ENCODE data around the gene OSBP2.
"Not testable (repeated sequence)": the region's sequence is repeated elsewhere in the genome, so short reads cannot be mapped to it uniquely, and the experiment has no call there.

The OSBP2 gene

DNA sequence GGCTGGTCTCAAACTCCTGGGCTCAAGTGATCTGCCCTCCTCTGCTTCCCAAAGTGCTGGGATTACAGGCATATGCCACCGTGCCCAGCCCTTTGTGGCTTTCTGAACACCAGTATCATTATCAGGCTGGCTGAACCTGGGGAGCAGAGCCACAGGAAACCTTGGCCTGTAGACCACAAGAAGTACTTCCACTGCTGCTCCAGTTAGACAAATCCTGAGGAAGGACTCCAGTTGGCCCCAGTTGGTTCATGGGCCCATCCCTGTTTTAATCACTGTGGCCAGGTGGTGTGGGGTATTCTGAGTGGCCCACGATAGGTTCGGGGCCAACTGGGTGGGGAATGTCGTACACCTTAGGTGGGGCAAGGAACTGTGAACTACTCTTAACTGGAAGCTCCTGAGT lies 21.5 kb upstream of the OSBP2 start:
- no peak for DNase-seq
- intact Hi-C loops (cut with DNase I): no loop called here

DNA sequence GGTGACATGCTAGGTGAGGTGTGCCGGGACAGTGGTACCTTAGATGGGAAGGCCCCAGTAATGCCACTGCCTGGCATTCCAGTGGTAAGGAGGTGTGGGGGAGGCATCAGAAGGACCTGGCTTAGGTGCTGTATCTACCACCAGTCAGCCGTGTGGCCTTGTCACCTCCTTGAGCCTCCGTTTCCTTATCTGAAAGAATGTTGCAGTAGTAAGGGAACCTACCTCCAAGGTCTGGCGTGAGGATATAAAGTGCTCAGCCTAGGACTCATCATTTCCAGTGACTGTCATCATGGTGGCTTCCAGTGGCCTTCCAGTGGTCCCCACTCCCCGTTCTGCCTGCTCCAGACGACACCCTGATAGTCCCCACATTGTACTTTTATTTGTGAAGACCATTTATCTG lies 20.2 kb upstream of the OSBP2 start:
- intact Hi-C loops (cut with DNase I): no loop called here
- no peak for DNase-seq

DNA sequence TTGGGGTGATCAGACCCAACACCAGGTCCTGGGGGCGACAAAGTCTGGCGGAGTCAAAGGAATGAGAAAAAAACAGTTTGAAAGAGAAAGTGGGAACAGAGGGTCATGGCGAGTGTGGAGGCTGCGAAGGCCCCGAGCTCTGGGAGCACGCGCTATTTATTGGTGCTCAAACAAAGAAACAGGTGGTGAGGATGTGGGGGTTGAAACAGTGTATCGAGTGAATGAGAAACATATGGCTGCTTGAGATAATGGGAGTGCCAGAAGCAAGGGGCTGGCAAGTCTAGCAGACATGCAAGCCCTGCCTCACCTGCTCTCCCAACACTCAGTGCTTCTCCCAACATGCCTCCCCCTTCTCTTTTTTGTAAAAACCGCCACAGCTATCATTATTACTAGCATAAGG lies 19.2 kb upstream of the OSBP2 start:
- intact Hi-C loops (cut with DNase I): no loop called here

DNA sequence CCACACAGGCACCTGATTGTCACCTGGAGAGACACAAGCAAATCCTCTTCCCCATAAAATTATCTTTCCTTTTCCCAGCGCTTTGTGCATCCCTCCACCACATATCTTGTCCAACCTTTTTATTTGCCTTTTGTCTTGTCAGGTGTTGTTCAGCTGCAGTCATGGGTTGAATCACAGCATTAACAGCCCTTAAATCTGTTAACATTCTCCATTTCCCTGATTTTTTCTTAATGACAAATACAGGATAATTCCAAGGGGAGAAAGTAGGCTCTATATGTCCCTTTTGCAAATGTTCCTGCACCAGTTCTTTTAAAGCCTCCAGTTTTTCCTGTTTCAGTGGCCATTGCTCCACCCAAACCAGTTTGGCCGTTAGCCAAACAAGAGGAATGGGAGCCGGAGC lies 18.1 kb upstream of the OSBP2 start:
- DNase-seq; intact Hi-C loops (cut with DNase I): not testable (repeated sequence)

More for the DNA sequence above, 19.2 kb upstream of the OSBP2 start:
- no peak for DNase-seq

DNA sequence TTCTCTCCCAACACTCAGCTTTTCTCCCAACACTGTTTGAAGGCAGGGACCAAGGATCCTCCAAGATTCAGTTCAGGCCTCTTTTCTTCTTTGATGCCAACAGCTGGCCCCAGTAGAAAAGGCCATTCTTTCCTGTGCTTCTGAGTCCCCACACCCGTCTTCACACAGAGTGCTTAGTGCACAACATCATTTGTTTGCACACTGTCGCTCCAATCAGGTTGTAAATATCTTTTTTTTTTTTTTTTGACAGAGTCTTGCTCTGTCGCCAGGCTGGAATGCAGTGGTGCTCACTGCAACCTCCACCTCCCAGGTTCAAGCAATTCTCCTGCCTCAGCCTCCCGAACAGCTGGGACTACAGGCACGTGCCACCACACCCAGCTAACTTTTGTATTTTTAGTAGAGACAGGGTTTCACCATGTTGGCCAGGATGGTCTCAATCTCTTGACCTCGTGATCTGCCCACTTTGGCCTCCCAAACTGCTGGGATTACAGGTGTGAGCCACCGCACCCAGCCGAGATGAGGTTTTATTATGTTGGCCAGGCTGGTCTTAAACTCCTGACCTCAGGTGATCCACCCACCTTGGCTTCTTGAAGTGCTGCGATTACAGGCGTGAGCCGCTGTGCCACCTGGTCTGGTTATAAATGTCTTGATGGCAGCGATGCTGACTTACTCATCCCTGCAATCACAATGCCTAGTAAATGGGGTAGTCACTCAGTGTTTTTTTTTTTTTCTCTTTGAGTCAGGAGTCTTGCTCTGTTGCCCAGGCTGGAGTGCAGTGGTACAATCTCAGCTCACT lies 14.6 kb upstream of the OSBP2 start:
- intact Hi-C loops (cut with DNase I); DNase-seq: not testable (repeated sequence)

DNA sequence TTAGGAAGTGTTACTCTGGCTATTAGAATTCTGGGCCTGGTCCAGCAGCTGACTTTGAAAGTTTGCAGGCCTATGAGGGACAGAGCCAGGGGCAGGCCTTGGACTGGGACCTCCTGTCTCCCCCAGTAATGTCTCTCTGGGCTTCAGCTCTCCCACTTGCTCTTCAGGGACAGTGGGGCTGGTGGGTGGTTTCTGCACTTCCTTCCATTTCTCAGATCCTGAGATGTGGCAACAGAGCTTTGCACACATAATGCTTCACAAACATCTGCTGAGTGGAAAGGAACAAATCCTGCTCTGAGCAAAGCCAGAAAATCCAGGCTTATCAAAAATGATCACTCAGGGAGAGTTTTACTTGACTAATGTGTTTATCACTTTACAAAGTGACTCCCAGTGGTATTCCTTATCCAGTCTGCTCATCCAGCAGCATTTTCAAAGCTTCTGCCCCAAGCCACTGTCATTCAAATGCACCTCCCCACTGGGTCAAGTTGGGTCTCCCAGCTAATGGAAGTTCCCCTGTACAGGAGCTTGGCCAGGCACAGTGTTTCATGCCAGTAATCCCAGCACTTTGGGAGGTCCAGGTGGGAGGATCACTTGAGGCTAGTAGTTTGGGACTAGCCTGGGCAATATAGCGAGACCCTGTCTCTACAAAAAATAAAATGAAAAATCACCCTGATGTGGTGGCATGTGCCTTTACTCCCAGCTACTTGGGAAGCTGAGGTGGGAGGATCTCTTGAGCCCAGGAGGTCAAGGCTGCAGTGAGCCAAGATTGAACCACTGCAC lies 13.5 kb upstream of the OSBP2 start:
- DNase-seq: peak in 5 of 42 donors; percentile 11 to 21 (median 16)
- intact Hi-C loops (cut with DNase I): no loop called here

DNA sequence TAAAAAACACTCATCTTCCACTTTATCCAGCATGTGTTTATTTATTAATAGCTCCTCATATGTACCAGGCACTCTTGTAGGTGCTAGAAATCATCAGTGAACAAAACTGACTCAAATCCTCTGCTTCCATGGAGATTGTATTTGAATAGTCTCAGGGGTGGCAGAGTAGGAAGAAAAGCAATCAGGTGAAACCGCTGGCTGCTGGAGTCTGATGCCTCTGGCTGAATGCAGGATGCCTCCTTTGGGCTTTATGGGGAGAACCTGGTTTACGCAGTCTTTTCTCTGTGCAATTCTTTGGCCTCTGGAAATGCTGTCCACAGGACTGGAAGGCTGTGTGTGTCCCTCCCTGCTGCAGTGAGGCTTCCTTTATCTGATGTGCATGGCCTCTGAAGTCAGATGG lies 12.8 kb upstream of the OSBP2 start:
- intact Hi-C loops (cut with DNase I): no loop called here
- DNase-seq: peak in 13 of 42 donors; percentile 16 to 68 (median 43)

DNA sequence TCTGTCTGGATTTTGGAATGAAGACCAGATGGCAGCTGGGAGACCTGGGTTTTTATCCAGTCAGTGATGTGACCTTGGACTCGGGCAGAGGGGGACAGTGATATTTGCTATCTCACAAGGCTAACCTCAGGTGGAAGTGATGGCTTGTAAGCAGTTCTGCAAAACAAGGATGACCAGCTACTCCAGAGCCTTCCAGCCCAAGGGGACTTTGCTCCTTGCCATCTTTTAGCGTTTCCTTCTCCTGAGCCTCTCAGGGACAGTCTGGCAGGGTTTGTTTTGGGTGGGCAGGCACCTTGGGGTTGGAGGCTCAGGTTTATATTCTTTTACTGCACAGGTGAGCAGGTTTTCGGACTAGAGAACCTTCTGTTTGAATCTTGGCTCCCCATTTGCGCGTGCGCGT lies 9.5 kb upstream of the OSBP2 start:
- intact Hi-C loops (cut with DNase I): no loop called here
- no peak for DNase-seq

DNA sequence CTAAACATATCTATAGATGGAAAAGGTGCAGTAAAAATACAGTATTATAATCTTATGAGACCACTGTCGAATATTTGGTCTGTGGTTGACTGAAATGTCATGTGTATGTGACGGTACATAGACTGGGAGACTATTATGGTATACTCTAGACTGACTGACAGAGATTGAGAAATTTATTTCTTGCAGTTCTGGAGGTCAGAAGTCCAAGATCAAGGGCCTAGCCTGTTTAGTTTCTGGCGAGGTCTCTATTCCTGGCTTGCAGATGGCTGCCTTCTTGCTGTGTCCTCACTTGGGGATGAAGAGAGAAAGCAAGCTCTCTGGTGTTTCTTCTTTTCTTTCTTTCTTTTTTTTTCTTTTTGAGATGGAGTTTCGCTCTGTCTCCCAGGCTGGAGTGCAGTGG lies 7.3 kb upstream of the OSBP2 start:
- no peak for DNase-seq
- intact Hi-C loops (cut with DNase I): no loop called here

DNA sequence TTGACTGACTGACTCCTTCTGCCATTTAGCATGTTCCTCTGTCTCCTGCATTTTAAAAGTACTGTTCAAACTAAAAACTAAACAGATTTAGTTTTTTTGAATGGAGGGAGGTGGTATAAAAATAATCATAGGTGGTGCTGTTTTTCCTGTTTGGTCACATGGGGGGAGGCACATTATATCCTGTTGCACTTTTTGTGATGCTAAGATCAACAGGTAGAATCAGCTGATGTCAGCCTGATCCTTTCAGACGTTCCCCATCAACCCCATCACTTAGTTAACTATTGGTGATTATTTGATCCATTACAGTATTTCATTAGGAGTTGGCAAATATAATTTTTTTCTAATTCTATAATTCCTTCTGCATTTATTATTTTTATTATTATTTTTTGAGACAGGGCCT lies 5.1 kb upstream of the OSBP2 start:
- DNase-seq: no peak
- intact Hi-C loops (cut with DNase I): no loop called here

DNA sequence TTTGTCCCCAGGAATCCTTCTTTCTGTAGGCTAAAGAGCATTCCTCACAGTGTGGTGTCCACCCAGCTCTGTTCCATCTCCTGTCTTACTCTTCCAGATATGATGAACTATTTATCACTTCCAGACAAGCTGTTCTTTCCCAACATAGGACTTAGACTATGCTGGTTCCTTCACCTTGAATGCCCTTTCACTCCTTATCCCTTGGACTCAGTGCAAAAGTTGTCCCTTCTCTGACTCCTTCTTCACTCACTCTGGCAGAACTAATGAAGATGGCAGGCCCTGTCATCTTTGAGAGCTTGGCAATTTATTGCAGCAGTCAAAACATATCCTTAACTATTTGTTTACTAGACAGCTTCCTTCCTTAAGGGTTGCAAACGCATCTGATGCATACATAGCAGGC lies 3.5 kb upstream of the OSBP2 start:
- intact Hi-C loops (cut with DNase I): no loop called here
- DNase-seq: no peak

DNA sequence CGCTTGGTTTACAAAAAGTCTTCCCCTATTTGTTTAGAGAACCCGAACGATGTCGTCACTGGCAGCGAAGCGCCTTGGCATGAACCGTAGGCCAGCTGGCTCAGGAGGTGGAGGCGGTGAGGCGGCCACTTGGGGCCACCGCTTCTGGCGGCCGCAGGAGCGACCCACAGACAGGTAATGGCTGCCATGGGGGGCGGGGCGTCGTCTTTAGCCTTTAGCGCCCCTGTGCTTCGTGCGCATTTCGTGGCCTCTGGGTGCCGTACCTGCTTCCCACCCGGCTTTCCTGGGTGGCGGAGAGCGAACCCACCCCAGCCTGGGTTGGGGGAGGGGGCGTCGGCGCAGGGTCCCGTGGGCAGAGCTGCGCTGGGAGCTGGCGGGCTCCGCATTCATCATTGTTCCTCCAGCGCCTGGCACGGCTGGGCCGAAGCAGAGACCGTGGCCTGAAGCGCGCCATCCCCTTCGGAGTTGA lies 469 bp upstream of the OSBP2 start:
- intact Hi-C loops (cut with DNase I): loop anchor here (2.0 kb wide), 1 partner anchor 59 kb away; the partner anchor contains the start of gene SLC35E4
- DNase-seq: peak; percentile 47 to 87 (median 73)

DNA sequence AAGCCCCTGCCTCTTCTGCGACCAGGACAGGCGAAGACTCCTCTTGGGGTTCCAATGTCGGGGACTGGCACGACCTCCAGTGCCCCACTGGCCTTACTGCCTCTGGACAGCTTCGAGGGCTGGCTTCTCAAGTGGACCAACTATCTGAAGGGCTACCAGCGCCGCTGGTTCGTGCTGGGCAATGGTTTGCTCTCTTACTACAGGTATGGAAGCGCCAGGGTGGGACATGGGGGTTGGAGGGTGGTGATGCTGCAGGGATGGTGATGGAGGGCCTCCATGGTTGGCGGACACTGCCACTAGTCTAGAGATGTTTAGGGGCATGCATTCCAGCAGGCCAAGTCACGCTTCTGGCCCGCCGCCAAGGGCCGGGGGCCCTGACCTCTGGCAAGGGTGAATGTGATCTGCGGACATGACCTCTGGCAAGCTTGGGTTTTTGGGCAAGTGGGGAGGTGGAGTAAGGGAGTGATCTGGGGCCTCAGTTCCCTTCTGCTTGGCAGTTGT lies 727 bp downstream of the OSBP2 start:
- DNase-seq: peak in 22 of 42 donors; percentile 24 to 71 (median 52)
- intact Hi-C loops (cut with DNase I): loop anchor here (2.0 kb wide), 1 partner anchor 61 kb away; the partner anchor contains the start of gene SLC35E4

DNA sequence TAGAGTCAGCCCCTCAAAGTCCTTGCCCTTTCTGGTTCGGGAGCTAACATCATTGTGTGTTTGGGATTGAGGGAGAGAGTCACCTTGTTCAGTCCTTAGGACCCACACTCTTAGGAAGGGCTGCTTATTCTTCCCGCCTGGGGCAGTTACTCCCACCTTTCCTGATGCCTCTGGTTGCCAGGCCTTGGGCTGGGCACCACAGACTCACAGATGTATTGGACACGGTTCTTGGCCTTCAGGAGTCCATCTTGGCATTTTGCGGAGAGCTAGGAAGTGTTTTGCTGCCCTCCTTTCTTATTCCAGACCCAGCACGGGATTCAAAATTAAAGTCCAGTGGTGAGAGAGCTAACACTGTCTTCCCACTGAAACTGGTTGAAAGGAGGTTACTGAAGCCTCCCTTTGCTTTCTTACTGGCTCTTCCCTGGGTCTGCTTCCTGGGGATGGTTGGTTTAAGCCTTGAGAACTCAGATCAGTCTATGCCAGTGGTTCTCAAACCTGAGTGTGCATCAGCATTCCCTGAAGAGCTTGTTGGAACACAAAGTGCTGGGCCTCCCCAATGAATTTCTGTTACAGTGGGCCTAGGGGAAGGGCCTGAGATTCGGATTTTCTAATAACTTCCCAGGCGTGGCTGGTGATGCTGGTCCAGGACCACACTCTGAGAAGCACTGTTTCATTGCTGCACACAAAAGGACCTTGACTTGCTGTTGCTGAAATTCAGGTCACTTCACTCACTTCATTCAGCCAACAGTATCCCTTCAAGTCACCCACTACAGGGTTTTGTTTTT lies 1.4 kb downstream of the OSBP2 start:
- intact Hi-C loops (cut with DNase I): loop anchor here (2.0 kb wide), 1 partner anchor 61 kb away; the partner anchor contains the start of gene SLC35E4
- peak in 4 of 42 donors; percentile 16 to 52 (median 20) for DNase-seq

DNA sequence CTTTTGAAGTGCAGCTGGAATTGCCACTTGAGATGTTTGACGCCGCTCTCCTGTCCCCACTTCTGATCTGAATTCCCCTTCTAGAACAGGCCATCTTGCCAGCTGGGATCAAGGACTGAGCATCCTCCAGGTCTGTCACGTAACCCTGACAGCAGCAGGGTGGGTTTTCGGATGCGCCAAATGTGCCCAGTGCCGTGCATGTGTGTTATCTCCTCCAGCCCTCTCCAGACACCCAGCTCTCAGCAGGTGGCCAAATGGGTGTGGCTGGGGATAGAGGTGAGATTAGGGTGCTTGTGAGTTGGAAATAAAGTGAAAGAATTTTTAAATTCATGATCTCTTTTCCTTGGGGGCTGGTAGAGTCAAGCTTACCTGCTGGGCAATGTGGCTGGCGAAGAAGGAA lies 3.3 kb downstream of the OSBP2 start:
- DNase-seq: peak in 1 of 42 donors; percentile 12
- intact Hi-C loops (cut with DNase I): no loop called here

DNA sequence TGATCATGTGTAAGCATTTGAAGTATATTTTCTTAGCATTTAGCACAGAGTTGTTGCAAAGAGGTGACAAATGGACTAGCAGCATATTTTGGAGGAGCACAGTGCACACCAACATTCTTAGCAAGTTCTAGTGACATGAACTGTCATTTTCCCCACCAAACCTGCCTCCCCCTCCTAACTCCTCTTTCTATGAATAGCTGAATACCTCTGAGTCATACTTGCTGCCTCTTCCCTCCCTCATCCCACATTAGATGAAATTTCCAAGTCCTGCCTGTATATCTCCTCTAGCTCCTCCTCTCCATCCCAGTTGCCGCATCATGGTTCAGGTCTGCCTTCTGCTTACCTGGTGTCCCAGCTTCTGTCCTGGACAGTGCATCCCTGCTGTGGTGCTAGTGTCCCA lies 7.2 kb downstream of the OSBP2 start:
- intact Hi-C loops (cut with DNase I): no loop called here
- DNase-seq: peak in 21 of 42 donors; percentile 25 to 88 (median 57)

DNA sequence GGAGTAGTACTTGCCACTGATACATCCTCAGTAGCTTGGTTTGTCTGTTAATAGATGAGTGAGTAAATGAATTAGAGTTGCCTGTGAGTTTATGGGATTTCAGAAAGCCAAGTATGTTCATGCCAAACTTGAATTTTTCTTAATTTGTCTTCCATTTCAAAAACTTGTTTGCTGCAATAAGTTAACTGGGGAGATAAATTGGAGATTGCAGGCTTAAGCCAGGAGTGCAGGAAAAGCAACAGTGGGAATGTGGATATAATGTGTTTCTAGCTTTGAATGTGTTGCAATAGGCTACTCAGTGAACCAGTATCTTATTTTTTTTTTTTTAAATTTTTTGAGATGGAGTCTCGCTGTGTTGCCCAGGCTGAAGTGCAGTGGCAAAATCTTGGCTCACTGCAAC lies 8.2 kb downstream of the OSBP2 start:
- intact Hi-C loops (cut with DNase I): no loop called here
- no peak for DNase-seq

DNA sequence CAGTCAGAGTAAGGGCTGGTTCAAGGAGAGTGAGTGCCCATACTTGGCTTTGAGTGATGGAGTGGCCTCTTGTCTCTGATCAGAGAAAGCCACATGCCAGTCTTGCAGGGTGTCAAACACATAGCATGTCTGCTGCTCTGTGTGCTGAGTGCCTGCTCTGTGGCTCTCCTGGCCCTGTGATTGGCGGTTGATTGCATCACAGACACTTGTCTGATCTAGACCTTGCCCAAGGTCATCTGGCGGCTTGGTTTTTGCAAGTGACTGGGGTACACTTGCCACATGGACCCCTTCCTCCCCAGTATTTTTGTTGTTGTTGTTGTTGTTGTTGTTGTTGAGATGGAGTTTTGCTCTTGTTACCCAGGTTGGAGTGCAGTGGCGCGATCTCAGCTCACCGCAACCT lies 10.3 kb downstream of the OSBP2 start:
- intact Hi-C loops (cut with DNase I): no loop called here
- no peak for DNase-seq

Measured in head of caudate nucleus (tissue), 42 donors.